Ishikawa (cell line): ENCODE data around the gene ZBTB11.

Experiments
- CREB1 ChIP-seq: IDR thresholded peaks from 2 replicates; pipeline ENCODE4 v1.6.1; 2012; ENCODE audit warnings: low read depth
- EP300 ChIP-seq: IDR thresholded peaks from 2 replicates; pipeline ENCODE4 v1.6.1; 2012; ENCODE audit warnings: borderline replicate concordance
- RAD21 ChIP-seq: IDR thresholded peaks from 2 replicates; pipeline ENCODE4 v1.6.1; 2012; ENCODE audit warnings: low read depth
- TAF1 ChIP-seq: IDR thresholded peaks from 2 replicates; pipeline ENCODE4 v1.6.1; 2012; ENCODE audit warnings: low read depth, mild to moderate bottlenecking
- YY1 ChIP-seq: IDR thresholded peaks from 2 replicates; pipeline ENCODE4 v1.6.1; 2012; ENCODE audit warnings: low read depth
- TF ChIP-seq, protein P1 (sequence below): IDR thresholded peaks from 2 replicates; pipeline ENCODE4 v1.6.1; 2012
- TF ChIP-seq, protein P2 (sequence below): IDR thresholded peaks from 2 replicates; pipeline ENCODE4 v1.6.1; 2012

DNA sequence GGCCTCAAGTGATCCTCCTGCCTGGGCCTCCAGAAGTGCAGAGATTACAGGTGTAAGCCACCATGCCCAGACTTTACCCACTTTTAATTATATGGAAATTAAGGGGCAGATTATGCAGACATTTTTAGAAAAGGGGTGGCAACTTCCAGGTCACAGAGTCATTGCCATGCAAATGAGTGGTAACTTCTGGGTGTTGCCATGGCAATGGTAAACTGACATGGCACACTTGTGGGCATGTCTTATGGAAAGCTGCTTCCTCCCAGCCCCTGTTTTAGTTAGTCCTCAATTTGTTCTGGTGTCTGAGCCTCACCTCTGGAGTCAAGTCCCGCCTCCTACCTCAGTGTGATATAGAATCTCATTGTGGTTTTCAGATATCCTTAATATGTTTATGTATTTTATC lies 53.3 kb downstream of the ZBTB11 start:
- TF ChIP-seq RAD21 (no peak), CREB1 (no peak), TAF1 (no peak), EP300 (no peak), YY1 (no peak)
- TF ChIP-seq, protein P1, sequence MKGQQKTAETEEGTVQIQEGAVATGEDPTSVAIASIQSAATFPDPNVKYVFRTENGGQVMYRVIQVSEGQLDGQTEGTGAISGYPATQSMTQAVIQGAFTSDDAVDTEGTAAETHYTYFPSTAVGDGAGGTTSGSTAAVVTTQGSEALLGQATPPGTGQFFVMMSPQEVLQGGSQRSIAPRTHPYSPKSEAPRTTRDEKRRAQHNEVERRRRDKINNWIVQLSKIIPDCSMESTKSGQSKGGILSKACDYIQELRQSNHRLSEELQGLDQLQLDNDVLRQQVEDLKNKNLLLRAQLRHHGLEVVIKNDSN: no peak
- TF ChIP-seq, protein P2, sequence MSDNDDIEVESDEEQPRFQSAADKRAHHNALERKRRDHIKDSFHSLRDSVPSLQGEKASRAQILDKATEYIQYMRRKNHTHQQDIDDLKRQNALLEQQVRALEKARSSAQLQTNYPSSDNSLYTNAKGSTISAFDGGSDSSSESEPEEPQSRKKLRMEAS: no peak
